Endodermal cell (in vitro differentiated cells): Measurements from ENCODE around the gene FAM151A. TPM values are rescaled to one million over a fixed set of nuclear protein-coding genes. Genes with fewer than 3 reads are reported as not detected.

ENCODE experiments used
- DNase-seq: peaks from one replicate; pipeline ENCODE4 v3.0.0-alpha.2; 2017
- H3K27ac ChIP-seq: 2 replicates; pipeline ENCODE4 v1.5.1; 2013; ENCODE audit warnings: mild to moderate bottlenecking, low read depth, low read length, moderate library complexity
- H3K27me3 ChIP-seq: 2 replicates; pipeline ENCODE4 v1.6.1; 2013; ENCODE audit warnings: mild to moderate bottlenecking, low read length, moderate library complexity; ENCODE audit not compliant: insufficient read depth, control insufficient read depth, poor library complexity, severe bottlenecking
- H3K36me3 ChIP-seq: 2 replicates; pipeline ENCODE4 v1.7.0; 2013; ENCODE audit warnings: mild to moderate bottlenecking, low read length, moderate library complexity; ENCODE audit not compliant: control insufficient read depth, insufficient read depth
- H3K4me1 ChIP-seq: one replicate; pipeline ENCODE4 v1.7.0; 2013; ENCODE audit warnings: low read length; ENCODE audit not compliant: control insufficient read depth, insufficient read depth
- H3K4me3 ChIP-seq: 2 replicates; pipeline ENCODE4 v1.5.1; 2013; ENCODE audit warnings: mild to moderate bottlenecking, low read length, moderate library complexity
- H3K9ac ChIP-seq: 2 replicates; pipeline ENCODE4 v1.6.1; 2013; ENCODE audit warnings: mild to moderate bottlenecking, low read length, moderate library complexity; ENCODE audit not compliant: poor library complexity, severe bottlenecking; ENCODE audit errors: extremely low read depth
- H3K9me3 ChIP-seq: 2 replicates; pipeline ENCODE4 v1.6.1; 2013; ENCODE audit warnings: mild to moderate bottlenecking, low read length, moderate library complexity; ENCODE audit not compliant: control insufficient read depth
- H3K27ac Mint-ChIP-seq: 2 replicates; pipeline ENCODE4 v1.8.0; 2020; ENCODE audit warnings: mixed read lengths
- H3K27me3 Mint-ChIP-seq: 2 replicates; pipeline ENCODE4 v1.8.0; 2021; ENCODE audit warnings: mild to moderate bottlenecking, mixed read lengths; ENCODE audit not compliant: insufficient read depth
- H3K36me3 Mint-ChIP-seq: 2 replicates; pipeline ENCODE4 v1.8.0; 2020; ENCODE audit warnings: low read depth, mixed read lengths
- H3K4me1 Mint-ChIP-seq: 2 replicates; pipeline ENCODE4 v1.8.0; 2020; ENCODE audit warnings: mixed read lengths
- H3K4me3 Mint-ChIP-seq: 2 replicates; pipeline ENCODE4 v1.8.0; 2020; ENCODE audit warnings: mild to moderate bottlenecking, moderate library complexity, mixed read lengths
- H3K9me3 Mint-ChIP-seq: 2 replicates; pipeline ENCODE4 v1.8.0; 2020; ENCODE audit warnings: mild to moderate bottlenecking, mixed read lengths
- WGBS, 2 experiments: methylation state at CpG; one replicate each; pipeline versions ENCODE4 v1.1.5 to v1.1.7; 2013; ENCODE audit warnings: missing lambda C conversion rate in 2 of 2, mixed read lengths in 1 of 2; ENCODE audit not compliant: insufficient coverage in 1 of 2, insufficient read length in 1 of 2; 5-methylcytosine and 5-hydroxymethylcytosine counted together
- total RNA-seq, 2 donors: library from RNA; stranded (reverse); fragmentation: NEBNext Ultra II Directional in 1 of 2; extraction: Animal tissue kit (Norgen Biotek cat#: 25700) in 1 of 2; gene quantifications; 2 replicates in 1 of 2; 3 replicates in 1 of 2; pipeline ENCODE4 v1.2.1, GENCODE V29; 2021
- TF ChIP-seq, protein P1 (sequence below): fragments of 200-600 bp; sonication (generic); conservative IDR thresholded peaks from 2 replicates; pipeline ENCODE4 v1.5.0; 2021; ENCODE audit warnings: antibody characterized with exemption, mild to moderate bottlenecking

Gene FAM151A
- total RNA-seq, 2 donors from 2014 or later = not detected

GRCh38 chr1:54580856-54581550 lies 42.3 kb downstream of the FAM151A start:
- Histone ChIP-seq H3K9ac (no peak overlapping the region), H3K4me1 (no peaks in the 10 kb centered on the region), H3K36me3 (no peaks in the 10 kb centered on the region), H3K27me3 (no peaks in the 10 kb centered on the region), H3K9me3 (no peaks in the 10 kb centered on the region), H3K27ac (no peak overlapping the region), H3K4me3 (no peak overlapping the region)
- DNase-seq = no peak
- Mint-ChIP-seq H3K27me3 (no peaks in the 10 kb centered on the region), H3K4me3 (no peak overlapping the region), H3K4me1 (no peaks in the 10 kb centered on the region), H3K27ac (no peak overlapping the region), H3K9me3 (no peaks in the 10 kb centered on the region), H3K36me3 (no peaks in the 10 kb centered on the region)
- 86 to 87% methylated on average over 9 to 11 of the region's 11 CpGs for WGBS, 2 experiments
- TF ChIP-seq, protein P1, sequence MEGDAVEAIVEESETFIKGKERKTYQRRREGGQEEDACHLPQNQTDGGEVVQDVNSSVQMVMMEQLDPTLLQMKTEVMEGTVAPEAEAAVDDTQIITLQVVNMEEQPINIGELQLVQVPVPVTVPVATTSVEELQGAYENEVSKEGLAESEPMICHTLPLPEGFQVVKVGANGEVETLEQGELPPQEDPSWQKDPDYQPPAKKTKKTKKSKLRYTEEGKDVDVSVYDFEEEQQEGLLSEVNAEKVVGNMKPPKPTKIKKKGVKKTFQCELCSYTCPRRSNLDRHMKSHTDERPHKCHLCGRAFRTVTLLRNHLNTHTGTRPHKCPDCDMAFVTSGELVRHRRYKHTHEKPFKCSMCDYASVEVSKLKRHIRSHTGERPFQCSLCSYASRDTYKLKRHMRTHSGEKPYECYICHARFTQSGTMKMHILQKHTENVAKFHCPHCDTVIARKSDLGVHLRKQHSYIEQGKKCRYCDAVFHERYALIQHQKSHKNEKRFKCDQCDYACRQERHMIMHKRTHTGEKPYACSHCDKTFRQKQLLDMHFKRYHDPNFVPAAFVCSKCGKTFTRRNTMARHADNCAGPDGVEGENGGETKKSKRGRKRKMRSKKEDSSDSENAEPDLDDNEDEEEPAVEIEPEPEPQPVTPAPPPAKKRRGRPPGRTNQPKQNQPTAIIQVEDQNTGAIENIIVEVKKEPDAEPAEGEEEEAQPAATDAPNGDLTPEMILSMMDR = no peak

- Mint-ChIP-seq H3K27ac (no peak overlapping the region), H3K4me1 (no peaks in the 10 kb centered on the region), H3K27me3 (no peaks in the 10 kb centered on the region), H3K9me3 (no peaks in the 10 kb centered on the region), H3K4me3 (no peak overlapping the region), H3K36me3 (no peaks in the 10 kb centered on the region)
- Histone ChIP-seq H3K36me3 (no peaks in the 10 kb centered on the region), H3K4me1 (no peaks in the 10 kb centered on the region), H3K27me3 (no peaks in the 10 kb centered on the region), H3K9me3 (no peaks in the 10 kb centered on the region), H3K27ac (peak overlapping the region; percentile 16), H3K4me3 (no peak overlapping the region), H3K9ac (no peak overlapping the region)
- peak; percentile 64 for DNase-seq
- TF ChIP-seq, protein P1 = no peak
- 82 to 93% methylated on average over 2 to 4 of the region's 4 CpGs for WGBS, 2 experiments
Measured at GRCh38 chr1:54579337-54579781, 44.0 kb downstream of the FAM151A start.

- WGBS, 2 experiments = 89 to 96% methylated on average over 3 to 6 of the region's 6 CpGs
- no peak overlapping the region for H3K4me3 Mint-ChIP-seq
- H3K36me3 ChIP-seq = no peaks in the 10 kb centered on the region
- H3K27ac ChIP-seq = no peak overlapping the region
- H3K9me3 ChIP-seq = no peaks in the 10 kb centered on the region
- H3K4me1 ChIP-seq = no peaks in the 10 kb centered on the region
- no peak overlapping the region for H3K4me3 ChIP-seq
- TF ChIP-seq, protein P1 = no peak
- no peaks in the 10 kb centered on the region for H3K9me3 Mint-ChIP-seq
- H3K4me1 Mint-ChIP-seq = no peaks in the 10 kb centered on the region
- no peaks in the 10 kb centered on the region for H3K36me3 Mint-ChIP-seq
- no peaks in the 10 kb centered on the region for H3K27me3 ChIP-seq
- H3K9ac ChIP-seq = no peak overlapping the region
- DNase-seq = no peak
- H3K27me3 Mint-ChIP-seq = no peaks in the 10 kb centered on the region
- no peak overlapping the region for H3K27ac Mint-ChIP-seq
Measured at GRCh38 chr1:54577612-54578011, 45.7 kb downstream of the FAM151A start.
